Caki2 (cell line): ENCODE measurements around the gene PON2. TPM values are rescaled to one million over a fixed set of nuclear protein-coding genes. Genes with fewer than 3 reads are reported as not detected.
"Not testable (repeated sequence)": the region's sequence is repeated elsewhere in the genome, so short reads cannot be mapped to it uniquely, and the experiment has no call there.

Experiments used
- DNase-seq: peaks from one replicate; pipeline ENCODE4 v3.0.0-alpha.2; 2015; ENCODE audit warnings: low read depth
- in situ Hi-C: cut with HindIII; loops from 2 replicates; pipeline ENCODE4 v1.10.0; 2016; ENCODE audit warnings: low sequenced_read_pairs, low pct_unique_long_range_greater_than_20kb, mixed read lengths
- total RNA-seq: library from RNA; depleted of rRNA; stranded (reverse); fragments of >200 nt; shearing (Covaris generic); gene quantifications from 2 replicates; pipeline ENCODE4 v1.2.3, GENCODE V29; 2014; ENCODE audit warnings: low replicate concordance

Gene PON2
- total RNA-seq, 1 experiment from 2014 or later: 118 TPM

- DNase-seq: peak; percentile 93
- in situ Hi-C loops: no loop called here
These were observed 13.6 kb downstream of the PON2 start for GRCh38 chr7:95421000-95421846.

GRCh38 chr7:95412075-95412474, 22.8 kb downstream of the PON2 start:
- in situ Hi-C loops: no loop called here
- no peak for DNase-seq

GRCh38 chr7:95411666-95412065, 23.2 kb downstream of the PON2 start:
- in situ Hi-C loops: no loop called here
- no peak for DNase-seq

- no peak for DNase-seq
- in situ Hi-C loops: no loop called here
These were observed 23.8 kb downstream of the PON2 start for GRCh38 chr7:95411036-95411435.

GRCh38 chr7:95407751-95408150, 27.1 kb downstream of the PON2 start:
- DNase-seq: no peak
- in situ Hi-C loops: no loop called here

GRCh38 chr7:95405800-95406199, 29.0 kb downstream of the PON2 start:
- in situ Hi-C loops: no loop called here

GRCh38 chr7:95405208-95405607, 29.6 kb downstream of the PON2 start:
- in situ Hi-C loops: no loop called here
- no peak for DNase-seq

More at GRCh38 chr7:95405800-95406199, 29.0 kb downstream of the PON2 start:
- no peak for DNase-seq

GRCh38 chr7:95404316-95404865, 30.4 kb downstream of the PON2 start:
- in situ Hi-C loops: no loop called here

GRCh38 chr7:95398155-95398940, 36.5 kb downstream of the PON2 start:
- in situ Hi-C loops: no loop called here
- no peak for DNase-seq

More at GRCh38 chr7:95404316-95404865, 30.4 kb downstream of the PON2 start:
- peak; percentile 37 for DNase-seq

- in situ Hi-C loops: no loop called here
- no peak for DNase-seq
These were observed 37.4 kb downstream of the PON2 start for GRCh38 chr7:95397381-95397780.

GRCh38 chr7:95396136-95397032, 38.4 kb downstream of the PON2 start, which contains the start of gene PON3:
TSS of gene PON3 (minus strand) at chr7:95396375. CDS start at chr7:95396350, 25 bp downstream.
- no peak for DNase-seq
- in situ Hi-C loops: no loop called here

- in situ Hi-C loops: no loop called here
- DNase-seq: no peak
These were observed 39.1 kb downstream of the PON2 start for GRCh38 chr7:95395755-95396135.

- DNase-seq: no peak
- in situ Hi-C loops: no loop called here
These were observed 40.5 kb downstream of the PON2 start for GRCh38 chr7:95394370-95394769.

GRCh38 chr7:95391761-95392160, 43.1 kb downstream of the PON2 start:
- no peak for DNase-seq
- in situ Hi-C loops: no loop called here

- in situ Hi-C loops: no loop called here
These were observed 45.3 kb downstream of the PON2 start for GRCh38 chr7:95389516-95389915.

GRCh38 chr7:95379457-95379856, 55.4 kb downstream of the PON2 start:
- DNase-seq, in situ Hi-C loops: not testable (repeated sequence)

More at GRCh38 chr7:95389516-95389915, 45.3 kb downstream of the PON2 start:
- no peak for DNase-seq

- in situ Hi-C loops: no loop called here
These were observed 58.0 kb downstream of the PON2 start for GRCh38 chr7:95376632-95377400.

More at GRCh38 chr7:95376632-95377400, 58.0 kb downstream of the PON2 start:
- no peak for DNase-seq
